ENCODE data around the gene FAM117A.
"Not testable (repeated sequence)": the region's sequence is repeated elsewhere in the genome, so short reads cannot be mapped to it uniquely, and the experiment has no call there.

FAM117A gene

DNA sequence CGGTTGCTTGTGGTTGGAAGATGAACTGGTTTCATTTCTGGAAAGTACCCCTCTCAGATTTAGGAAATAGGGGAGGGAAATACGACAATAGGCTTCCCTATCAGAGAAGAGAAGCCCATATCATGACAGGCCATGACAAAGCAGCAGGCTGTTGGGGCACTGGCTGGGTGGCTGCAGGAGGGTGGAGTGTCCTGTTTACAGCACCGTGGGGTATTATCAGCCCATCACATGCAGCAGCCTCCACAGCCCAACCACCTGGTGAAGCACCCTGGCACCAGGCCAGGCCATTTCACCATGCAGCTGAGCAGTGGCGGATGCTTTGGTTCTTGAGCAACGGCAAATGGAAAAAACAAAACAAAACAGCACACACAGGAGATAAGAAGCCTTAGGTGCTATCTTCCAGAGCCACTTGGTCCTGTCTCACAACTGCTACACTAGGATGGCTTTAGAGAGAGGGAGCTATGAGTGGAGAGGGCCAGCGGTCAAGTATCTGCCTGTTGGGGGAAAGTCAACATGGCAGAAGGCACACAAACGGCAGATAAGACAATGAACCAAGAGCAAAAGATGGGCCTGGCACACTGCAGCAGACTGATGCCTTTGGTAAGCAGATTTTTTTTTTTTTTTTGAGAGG, 24.2 kb downstream of the FAM117A start:
- peak; percentile 72 to 81 for DNase-seq

- DNase-seq = no peak
Observed at GRCh38 chr17:49738456-49739163, 25.3 kb downstream of the FAM117A start.

DNA sequence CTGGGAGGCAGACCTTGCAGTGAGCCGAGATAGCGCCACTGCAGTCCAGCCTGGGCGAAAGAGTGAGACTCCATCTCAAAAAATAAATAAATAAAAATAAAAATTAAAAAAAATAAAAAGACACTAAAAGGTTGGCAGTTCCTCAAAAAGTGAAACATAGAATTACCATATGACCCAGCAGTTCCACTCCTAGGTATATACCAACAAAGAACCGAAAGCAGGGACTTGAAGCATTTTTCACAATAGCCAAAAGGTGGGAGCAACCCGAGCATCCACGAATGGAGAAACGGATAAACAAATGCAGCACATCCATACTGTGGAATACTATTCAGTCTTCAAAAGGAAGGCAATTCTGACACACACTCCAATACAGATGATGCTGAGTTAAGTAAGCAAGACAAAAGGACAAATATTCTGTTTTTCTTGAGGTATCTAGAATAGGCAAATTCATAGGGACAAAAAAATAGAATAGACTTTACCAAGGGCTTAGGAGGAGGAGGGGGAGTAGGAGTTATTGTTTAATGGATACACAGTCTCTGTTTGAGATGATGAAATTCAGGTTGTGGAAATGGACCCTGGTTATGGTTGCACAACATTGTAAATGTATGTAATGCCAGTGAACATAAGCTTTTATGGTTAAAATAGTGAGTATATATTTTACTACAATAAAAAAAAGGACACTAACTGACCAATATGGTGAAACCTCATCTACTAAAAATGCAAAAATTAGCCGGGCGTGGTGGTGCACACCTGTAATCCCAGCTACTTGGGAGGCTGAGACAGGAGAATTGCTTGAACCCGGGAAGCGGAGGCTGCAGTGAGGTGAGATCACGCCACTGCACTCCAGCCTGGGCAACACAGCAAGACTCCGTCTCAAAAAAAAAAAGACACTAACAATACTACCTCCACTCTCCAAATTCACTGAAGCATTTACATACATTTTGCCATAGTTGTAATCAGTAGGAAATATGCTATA, 29.1 kb downstream of the FAM117A start:
- no peak for DNase-seq

DNA sequence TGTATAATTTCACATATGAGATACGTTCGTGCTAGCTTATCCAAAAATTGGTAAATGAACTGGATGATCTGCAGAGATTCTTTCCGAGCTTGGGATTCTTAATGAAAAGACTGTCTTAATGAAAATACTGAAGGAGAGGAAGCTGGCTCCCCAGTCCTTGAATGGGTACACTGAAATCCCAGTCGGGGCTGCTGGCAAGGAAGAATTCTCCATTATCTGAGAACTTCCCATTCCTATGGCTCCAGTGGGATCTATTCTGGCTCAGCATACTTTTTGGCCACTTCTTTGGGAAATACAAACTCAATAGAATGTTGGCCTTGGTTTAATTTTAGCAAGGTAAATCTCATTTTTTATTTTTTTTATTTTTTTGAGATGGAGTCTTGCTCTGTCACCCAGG, 32.5 kb downstream of the FAM117A start:
- no peak for DNase-seq

DNA sequence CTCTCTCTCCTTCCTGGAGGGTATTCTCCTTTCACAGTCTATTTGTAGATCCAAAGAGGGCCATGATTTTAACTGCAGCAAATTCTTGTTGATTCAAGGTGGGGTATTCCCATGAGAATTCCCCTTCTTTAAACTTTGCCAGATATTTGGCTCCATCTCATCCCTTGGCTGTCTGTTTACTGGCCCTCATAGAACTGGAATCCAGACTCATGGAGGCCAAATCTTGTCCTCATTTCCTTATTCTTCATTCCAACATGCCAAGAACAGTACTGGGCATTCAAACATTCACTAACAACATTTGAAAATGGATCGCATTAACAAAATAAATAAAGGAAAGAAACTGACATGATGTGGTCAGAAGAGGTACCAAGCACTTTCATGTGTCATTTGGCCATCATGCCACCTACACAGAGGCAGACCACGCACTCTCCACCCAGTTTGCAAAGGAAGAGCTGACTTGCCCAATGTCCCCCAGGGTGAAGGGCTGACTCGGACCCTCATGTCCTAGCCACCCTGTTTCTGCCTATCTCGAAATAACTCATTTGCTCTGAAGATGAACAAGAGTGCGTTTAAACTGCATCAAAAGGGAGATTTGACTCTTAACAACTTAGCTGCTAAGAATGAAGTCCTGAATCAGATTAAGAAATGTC, 33.0 kb downstream of the FAM117A start:
- no peak for DNase-seq

GRCh38 chr17:49730078-49730784, 33.7 kb downstream of the FAM117A start:
- DNase-seq = no peak

GRCh38 chr17:49729069-49729468, 34.9 kb downstream of the FAM117A start:
- DNase-seq = no peak

- DNase-seq = no peak
Observed at GRCh38 chr17:49728425-49728824, 35.5 kb downstream of the FAM117A start.

- DNase-seq = no peak
Observed at GRCh38 chr17:49727380-49727779, 36.6 kb downstream of the FAM117A start.

DNA sequence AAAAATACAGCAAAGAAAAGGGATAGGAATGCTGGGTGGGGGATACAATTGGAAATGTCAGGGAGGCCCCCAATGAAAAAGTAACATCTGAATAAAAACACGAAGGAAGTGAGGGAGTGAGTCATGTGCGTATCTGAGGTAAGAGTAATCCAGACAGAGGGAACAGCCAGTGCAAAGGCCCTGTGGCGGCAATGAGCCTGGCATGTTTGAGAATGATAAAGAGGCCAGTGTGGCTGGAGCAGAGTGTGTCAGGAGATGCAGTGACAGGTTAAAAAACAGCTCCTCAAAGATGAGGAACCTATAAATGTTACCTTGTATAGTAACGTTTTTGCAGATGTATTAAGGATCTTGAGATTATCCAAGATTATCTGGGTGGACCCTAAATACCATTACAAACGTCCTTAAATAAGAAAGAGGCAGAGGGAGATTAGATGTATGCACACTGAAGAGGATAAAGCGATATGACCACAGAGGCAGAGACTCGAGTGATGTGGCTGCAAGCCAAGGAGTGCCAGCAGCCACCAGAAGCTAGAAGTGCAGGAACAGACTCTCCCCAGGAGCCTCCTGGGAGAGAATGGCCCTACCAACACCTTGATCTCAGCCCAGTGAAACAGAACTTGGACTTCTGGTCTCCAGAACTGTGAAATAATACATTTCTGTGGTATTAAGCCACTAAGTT, 38.3 kb downstream of the FAM117A start:
- DNase-seq = no peak

DNA sequence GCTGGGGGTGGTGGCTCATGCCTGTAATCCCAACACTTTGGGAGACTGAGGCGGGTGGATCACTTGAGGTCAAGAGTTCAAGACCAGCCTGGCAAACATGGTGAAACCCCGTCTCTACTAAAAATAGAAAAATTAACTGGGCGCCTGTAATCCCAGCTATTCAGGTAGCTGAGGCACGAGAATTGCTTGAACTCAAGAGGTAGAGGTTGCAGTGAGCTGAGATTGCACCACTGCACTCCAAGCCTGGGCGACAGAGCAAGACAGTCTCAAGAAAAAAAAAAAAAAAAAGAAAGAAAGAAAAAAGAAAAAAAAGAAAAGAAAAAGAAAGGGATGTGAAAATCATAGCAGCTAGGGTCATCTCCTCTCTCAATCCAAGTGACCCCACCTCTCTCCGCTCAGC, 39.4 kb downstream of the FAM117A start:
- DNase-seq = not testable (repeated sequence)

DNA sequence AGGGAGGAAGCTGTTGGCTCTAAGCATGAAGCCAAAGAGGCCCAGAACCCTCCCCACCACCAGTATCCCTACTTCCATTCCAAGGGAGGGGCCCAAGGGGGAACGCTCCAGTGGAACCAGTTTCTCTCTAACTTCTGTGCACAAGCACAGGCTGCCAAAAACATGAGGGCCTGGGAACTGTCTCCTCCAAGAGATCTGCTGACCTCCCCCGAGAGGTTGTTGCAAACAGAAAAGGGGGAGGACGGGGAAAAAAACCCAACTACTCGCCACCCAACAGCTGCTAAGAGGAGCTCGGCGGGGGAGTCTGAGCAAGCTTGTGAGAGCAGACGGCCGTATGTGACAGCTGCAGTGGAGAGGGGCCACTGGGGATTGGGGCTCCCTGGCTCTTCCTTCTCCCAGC, 40.5 kb downstream of the FAM117A start:
- no peak for DNase-seq

GRCh38 chr17:49722066-49722465, 41.9 kb downstream of the FAM117A start:
- DNase-seq = no peak

DNA sequence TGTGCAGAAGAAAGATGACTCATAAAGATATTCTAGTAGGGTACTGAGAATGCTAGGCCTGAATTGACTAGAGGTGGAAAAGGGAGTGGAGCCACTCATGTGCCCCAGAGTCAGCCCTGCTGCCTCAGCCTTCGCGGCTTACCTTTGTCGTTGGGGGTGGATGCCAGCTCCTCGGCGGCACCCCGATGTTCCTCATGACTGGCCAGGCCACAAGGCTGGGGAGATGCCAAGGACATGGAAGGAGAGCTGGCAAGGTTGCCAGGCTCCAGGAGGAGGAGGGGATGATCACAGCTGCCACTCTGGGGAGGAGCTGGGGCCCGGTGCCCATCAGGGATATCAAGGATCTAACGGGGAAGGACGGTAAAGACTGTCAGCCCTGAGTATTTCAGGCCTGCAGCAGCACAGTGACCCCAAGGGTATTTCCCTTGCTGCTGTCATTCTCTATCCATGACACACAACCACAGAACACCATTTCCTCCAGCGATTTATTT, 46.5 kb downstream of the FAM117A start:
- no peak for DNase-seq

GRCh38 chr17:49716668-49717364, 47.1 kb downstream of the FAM117A start:
- no peak for DNase-seq

DNA sequence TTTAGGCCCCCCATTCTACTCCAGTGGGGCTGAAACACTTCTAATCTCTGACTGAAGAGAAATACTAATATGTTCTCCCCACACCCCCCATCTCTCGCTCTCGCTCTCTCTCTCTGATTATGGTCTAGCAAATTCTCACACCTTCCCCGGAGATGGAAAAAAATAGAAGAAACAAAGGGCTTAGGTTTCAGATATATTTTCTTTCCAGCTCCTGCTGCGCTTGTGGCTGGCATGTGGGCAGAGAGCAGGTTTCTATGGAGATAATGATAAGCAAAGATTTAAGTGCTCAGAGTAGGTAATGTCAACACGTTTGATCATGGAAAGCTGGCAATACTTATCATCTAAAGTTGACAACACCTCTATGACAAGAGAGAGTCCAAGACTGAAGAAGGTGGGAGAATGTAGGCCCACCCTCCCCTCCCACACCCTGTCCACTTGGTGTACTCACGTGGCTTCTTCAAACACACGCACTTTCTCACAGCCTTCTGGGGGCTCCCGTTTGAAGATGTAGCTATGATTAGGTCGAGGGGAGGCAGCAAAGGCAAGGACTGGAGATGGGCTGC, 48.1 kb downstream of the FAM117A start:
- DNase-seq = peak; percentile 38 to 82

DNA sequence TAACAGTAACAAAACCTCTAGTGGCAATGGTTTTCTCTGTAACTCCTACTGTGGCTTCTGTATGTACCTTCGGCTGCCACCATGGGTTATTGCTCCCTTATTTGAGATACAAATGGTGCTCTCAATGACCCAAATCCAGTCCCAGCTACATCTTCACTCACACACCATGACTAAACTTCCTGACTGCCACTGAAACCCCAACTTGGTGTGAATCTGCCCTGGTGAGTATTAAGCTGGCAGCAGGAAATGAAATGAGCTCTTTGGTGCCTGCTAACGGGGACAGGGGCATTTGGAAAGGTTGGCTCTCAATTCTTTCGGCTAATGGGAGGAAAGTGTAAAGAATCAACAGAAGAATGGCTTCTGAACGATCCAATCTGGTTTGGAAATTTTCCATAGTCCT, 48.7 kb downstream of the FAM117A start:
- DNase-seq = peak in 1 of 2 experiments; percentile 36

DNA sequence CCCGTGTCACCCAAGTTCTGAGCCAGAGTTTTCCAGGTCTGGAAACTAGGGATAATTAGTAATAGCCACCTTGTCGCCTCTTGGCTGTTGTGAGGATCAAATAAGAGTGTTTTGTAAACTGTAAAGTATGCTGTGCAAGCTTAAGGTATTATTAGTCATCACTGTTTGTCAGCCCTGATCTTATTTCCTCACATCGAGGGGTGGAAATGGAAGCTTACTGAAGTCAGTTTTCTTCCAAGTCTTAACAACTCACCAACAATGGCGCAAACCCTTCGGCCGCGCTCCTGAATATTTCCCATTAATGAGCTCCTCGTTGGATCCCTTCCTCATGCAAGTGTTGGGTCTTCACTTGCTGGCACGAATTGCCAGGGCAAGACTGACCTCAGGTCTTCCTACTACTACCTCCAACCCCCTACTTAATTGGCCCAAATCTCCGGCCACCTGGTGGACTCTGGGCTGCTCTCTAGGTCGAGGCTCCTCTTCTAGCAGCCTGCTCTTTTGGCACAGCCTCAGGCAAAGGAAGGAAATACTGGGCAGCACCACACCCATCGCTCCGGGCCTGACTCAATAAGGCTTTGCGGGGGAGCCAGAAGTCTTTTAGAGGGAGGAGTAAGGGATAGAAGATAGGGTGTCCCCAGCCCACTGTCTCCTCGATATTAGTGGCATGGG, 55.3 kb downstream of the FAM117A start:
- DNase-seq = peak in 1 of 2 experiments; percentile 34

- DNase-seq = peak; percentile 99 to 100
Observed at GRCh38 chr17:49707608-49708514, 56.1 kb downstream of the FAM117A start, which contains the start of gene SLC35B1. Gene SLC35B1 (minus strand): TSS chr17:49707964. CDS start chr17:49707833, 131 bp downstream.

Measured in NCI-H2081 (cell line).